ENCODE results near the gene SAMD1.
"Not testable (repeated sequence)": the region's sequence is repeated elsewhere in the genome, so short reads cannot be mapped to it uniquely, and the experiment has no call there.

The SAMD1 gene

DNA sequence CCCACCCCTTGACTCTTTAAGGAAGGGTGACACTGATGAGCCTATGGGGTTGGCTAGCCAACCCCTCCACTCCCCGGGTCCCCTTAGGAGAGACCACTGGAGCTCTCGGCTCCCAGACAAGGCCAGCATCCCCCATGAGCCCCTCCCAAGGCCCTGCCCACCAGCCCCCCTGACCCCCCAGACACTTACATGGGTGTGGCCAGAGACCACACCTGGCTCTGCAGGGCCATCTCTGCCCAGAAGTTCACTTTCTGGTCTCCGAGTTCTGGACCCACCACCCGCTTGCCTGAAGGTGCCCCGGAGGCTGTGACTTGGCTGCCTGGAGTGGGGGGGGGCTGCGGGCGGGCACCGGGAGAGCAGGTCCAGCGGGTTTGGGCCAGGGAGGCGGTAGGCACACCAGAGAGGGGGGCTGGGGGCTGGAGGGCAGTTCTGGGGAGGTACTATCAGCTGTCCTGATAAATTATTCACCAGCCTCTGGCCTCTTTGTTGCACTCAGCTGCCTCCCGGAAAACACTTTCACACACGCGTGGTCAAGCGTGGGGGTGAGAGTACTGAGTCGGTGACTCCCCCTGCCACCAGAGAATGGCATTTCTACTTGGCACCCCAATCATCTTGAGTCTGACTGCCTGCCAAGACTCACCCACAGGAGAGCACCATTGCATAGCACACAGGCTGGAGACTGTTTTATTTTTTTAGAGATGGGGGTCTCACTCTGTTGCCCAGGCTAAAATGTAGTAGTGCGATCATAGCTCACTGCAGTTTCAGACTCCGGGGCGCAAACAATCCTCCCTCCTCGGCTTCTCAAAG is 28.6 kb downstream of the SAMD1 start, which contains the start of gene PALM3:
TSS of gene PALM3 (minus strand) at position 326 of the 807 bp plus-strand sequence. CDS start at position 230, 96 bp downstream.
- no peak for DNase-seq (ENCODE audit: extremely low read depth in 1 of 2, low read depth in 1 of 2)

DNA sequence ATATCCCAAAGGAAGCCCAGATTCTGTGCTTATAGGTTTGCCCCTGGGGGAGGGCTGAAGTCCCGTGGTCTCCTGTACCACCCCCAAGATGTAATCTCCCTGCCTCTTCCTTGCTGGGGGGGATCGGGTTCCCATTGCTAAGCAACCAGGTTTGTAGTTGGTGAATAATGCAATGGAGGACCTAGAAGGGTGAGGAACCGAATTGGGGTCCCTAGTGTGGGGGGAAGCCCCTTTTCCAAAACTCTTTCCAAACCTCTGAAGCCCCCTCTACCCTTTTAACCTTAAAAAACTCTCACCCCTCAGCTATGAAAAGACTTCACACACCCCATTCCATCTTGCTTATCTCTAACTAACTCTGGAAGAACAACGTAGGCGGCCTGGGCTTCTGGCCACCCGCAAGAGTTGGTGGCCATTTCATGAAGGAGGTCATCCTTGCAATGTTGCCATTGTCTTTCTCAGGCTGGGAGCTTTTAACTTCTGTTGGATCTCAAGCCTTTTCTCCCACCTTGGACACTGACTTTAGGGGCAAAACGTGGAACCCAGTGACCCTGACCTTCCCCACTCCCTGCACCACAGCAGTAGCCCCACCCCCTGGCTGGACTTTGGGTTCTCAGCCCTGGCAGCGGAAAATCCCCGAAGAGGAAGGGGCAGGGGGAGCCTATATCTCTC is 29.3 kb downstream of the SAMD1 start:
- DNase-seq (ENCODE audit: extremely low read depth in 1 of 2, low read depth in 1 of 2), result no peak

DNA sequence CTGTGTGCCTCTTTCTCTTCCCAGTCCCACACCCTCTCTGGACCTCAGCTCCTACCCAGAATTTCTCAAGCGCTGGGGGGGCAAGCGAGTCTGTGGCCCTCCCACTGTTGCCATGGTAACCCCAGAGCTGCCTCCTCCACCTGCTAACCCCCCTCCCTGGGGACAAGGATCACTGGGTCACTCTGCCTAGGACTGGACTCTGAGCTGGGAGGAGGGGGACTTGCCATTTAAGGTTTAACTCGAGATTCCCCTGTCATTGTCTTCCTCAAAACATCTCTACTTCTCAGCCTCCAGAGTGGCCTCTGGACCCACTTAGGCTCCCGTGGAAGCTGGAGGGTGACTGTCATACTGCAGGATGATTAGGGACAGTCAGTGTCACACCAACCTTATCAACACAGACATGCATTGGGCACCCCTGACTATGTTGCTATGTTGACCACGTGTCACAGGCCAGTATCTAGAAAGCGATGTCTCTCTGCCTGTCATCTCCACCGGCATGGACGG is 30.8 kb downstream of the SAMD1 start:
- no peak for DNase-seq (ENCODE audit: extremely low read depth in 1 of 2, low read depth in 1 of 2)

DNA sequence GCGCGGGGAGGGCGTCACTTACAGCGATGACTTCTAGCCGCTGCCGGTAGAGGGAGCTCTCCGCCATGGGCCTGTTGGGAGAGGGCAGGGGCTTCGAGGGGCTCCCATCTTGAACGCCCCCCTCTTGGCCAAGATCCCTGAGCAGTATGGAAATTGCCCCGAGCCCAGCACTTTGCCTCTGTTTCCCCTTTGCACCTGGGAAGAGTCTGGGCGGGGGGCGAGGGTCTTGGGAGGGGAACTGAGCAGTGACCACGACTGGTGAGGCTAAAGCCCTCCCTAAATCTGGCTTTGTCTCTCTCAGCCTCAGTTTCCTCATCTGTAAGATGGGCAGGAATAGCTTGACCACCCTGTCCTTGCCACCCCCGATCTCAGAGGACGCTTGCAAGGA is 31.5 kb downstream of the SAMD1 start:
- DNase-seq (ENCODE audit: extremely low read depth in 1 of 2, low read depth in 1 of 2), result no peak

DNA sequence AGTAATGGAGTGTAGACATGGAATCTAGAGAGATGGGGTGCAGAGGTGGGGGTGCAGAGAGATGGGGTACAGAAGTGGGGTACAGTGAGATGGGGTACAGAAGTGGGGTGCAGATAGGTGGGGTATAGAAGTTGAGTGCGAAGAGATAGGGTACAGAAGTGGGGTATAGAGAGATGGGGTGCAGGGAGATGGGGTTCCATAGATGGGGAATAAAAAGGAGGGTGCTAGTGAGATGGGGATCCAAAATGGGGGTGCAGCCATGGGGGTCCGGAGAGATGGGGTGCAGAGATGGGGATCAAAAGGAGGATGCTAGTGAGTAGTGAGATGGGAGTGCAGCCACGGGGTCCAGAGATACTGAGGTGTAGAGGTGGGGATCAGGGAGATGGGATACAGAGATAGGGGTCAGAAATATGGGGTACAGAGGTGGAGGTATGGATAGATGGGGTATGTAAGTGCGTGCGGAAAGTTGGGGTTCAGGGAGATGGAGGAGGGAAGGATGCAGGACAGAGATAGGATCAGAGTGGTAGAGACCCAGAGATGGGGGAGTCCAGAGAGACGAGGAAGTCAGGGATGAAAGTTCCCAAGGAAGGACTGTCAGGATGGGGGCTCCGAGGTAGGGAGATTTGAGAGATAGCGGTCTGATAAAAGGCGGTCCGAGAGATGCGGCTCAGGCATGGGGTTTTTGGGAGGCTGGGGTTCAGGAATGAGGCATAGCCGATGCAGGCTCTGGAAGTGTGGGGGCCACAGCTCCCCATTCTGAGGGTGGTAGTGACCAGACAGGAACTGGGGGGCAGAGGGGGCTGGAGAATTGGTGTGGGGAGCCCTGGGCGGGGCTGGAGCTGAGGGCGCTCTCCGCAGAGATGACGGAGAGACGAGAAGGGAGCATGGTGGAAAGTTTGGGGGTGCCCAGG is 32.1 kb downstream of the SAMD1 start:
- DNase-seq (ENCODE audit: extremely low read depth in 1 of 2, low read depth in 1 of 2), result no peak

DNA sequence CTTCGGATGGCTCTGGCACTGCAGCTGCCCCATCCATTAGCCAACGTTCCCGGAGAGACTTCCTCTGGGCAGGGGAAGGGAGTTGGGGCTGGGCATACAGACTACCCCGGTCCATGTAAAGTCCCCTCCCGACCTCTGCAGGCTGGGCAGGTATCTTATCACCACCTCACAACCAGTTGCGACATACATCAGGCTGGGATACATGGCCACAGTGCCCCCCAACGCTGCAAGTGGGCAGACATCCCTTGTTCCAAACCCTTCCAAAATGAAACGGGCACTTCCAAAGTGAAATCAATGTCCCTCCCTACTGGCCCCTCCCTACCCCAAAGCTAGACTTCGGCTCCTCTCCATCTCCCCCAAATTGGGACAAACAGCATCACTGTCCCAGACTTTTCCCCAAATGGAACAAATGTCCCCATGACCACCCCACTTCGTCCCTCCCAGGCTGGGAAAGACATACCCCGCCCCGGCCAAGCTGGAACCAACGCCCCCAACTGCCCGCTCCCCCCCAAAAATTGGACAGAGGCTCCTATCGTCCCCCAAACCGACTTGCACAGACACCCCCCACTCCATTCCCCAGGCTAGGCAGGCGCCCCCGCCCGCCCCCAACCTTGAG is 33.7 kb downstream of the SAMD1 start:
- no peak for DNase-seq (ENCODE audit: extremely low read depth in 1 of 2, low read depth in 1 of 2)

DNA sequence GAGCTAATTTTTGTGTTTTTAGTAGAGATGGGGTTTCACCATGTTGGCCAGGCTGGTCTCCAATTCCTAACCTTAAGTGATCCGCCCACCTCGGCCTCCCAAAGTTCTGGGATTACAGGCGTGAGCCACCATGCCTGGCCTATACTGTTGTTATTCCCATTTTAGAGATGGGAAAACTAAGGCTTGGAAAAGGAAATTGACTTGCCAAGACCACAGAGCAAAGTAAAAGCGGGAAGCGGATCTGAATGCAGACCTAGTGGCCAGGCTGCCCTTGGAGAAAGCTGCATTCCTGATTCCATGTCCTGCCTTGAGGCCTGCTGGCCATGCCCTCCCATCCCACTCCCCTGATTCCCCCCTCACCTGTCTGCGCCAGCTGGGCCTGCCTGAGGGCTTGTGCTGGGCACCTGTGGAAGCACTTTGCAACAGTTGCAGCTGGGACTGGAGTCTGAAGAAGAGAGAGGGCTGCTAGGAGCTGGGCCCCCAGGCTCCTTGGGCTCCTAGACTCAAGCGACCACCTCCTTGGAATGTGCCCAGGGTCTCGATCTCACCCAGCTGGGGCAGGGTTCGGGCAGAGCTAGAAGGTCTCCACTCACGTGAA is 34.4 kb downstream of the SAMD1 start:
- DNase-seq (ENCODE audit: extremely low read depth in 1 of 2, low read depth in 1 of 2), result no peak

DNA sequence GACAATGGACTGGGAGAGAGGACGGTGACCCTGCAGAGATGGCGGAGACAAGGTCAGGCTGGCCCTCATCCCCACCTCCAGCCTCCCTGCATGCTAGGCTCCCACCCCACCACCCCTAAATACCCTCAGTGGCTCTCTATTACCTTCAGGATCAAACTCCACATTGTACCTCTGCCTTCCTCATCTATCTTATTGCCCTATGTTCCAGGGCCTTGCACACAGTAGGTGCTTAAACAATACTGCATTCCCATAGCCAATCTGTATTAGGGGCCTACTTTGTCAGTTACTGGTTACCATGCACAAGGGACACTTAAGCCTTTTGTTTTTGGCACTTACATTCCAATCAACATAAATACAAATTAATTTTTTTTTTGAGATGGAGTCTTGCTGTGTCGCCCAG is 35.2 kb downstream of the SAMD1 start:
- DNase-seq (ENCODE audit: extremely low read depth in 1 of 2, low read depth in 1 of 2), result no peak

DNA sequence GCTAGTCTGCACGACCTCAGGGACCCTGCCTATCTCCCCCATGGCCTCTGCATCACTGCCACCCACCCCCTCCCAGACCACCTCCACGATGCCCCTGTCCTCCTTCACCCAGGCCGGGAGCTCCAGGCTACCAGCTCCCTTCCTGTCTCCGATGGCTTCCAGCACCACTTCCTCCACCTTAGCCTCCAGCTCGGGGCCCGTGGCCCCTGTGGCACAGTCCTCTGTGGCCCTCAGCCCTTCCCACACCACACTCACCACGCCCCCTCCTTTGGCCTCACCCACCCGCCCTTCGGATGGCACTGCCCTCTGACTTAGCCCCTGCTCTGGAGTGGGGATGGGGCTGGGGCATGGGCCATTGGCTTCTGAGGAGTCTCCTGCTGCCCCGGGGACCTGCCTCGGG is 35.8 kb downstream of the SAMD1 start:
- no peak for DNase-seq (ENCODE audit: extremely low read depth in 1 of 2, low read depth in 1 of 2)

DNA sequence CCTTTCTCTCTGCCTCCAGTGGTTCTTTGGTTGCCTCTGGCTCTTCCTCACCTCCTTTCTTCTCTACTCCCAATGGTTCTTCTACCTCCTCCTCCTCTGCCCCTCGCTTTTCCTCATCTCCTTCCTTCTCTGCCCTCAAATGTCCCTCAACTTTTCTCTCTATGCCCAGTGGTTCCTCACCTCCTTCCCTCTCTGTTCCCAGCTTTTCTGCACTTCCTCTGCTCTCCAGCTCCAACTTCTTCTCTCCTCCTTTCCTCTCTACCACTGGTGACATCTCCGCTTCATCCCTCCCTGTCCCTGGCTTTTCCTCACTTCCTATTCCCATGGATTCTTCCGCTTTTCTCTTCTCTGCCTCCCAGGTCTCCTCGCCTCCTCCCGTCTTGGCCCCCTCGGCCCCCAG is 36.5 kb downstream of the SAMD1 start:
- no peak for DNase-seq (ENCODE audit: extremely low read depth in 1 of 2, low read depth in 1 of 2)

DNA sequence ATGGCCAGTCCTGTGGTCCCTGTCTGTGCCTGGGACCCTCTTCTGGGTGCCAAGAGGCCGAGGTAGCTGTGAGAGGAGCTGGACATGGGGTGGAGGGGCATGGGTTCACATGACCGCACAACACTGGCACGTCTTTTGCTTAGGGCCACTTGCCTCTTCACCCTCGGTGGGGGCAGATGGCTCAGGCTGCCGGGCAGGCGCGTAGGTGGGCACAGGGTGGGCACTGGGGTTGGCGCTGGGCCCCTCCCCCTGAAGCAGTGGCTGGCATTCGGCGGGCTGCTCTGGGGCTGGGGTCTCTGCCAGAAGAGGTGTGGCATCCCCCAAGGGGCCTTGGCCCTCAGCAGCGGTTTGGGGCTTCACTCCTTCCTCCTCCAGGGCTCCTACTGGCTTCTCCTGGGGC is 37.1 kb downstream of the SAMD1 start:
- DNase-seq (ENCODE audit: extremely low read depth in 1 of 2, low read depth in 1 of 2), result no peak

DNA sequence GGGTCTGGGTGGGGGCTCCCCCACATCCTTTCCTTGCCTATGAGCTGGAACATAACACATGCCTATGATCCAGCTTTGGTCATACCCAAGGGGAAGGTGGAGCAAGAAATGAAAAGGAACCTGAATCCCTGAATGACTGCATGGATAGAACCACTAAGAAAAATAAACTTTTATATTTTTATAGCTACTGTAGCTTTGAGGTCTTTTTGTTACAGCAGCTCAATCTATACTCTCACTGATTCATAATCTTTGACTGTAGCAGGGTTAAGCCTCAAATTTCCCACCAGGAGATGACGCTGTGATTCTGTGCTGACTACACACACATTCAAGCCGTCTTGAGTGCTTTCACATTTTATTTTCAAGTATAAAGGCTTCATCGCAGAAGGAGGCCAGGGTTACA is 37.5 kb downstream of the SAMD1 start:
- DNase-seq (ENCODE audit: extremely low read depth in 1 of 2, low read depth in 1 of 2), result no peak

DNA sequence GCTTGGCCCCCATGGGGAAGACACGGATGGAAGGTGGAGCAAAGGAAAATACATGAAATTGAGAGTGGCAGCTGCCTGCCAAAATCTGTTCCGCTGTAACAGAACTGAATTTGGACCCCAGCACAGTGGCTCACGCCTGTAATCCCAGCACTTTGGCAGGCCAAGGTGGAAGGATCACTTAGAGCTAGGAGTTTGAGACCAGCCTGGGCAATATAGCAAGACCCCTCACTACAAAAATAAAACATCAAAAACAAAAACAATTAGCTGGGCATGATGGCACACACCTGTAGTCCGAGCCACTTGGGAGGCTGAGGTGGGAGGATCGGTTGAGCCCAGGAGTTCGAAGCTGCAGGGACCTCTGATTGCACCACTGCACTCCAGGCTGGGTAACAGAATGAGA is 38.1 kb downstream of the SAMD1 start:
- DNase-seq (ENCODE audit: extremely low read depth in 1 of 2, low read depth in 1 of 2), result no peak

DNA sequence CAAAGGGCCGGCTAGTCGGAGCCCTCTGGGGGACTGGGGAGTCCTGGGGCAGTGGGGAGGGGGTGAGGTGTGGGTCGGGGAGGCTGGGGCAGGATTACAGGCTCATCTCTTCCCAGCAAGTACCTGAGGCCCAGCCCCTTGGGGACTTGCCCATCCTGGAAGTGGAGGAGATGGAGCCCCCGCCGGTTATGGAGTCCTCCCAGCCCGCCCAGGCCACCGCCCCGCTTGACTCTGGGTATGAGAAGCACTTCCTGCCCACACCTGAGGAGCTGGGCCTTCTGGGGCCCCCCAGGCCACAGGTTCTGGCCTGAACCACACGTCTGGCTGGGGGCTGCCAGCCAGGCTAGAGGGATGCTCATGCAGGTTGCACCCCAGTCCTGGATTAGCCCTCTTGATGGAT is 38.6 kb downstream of the SAMD1 start:
- DNase-seq (ENCODE audit: extremely low read depth in 1 of 2, low read depth in 1 of 2), result no peak

DNA sequence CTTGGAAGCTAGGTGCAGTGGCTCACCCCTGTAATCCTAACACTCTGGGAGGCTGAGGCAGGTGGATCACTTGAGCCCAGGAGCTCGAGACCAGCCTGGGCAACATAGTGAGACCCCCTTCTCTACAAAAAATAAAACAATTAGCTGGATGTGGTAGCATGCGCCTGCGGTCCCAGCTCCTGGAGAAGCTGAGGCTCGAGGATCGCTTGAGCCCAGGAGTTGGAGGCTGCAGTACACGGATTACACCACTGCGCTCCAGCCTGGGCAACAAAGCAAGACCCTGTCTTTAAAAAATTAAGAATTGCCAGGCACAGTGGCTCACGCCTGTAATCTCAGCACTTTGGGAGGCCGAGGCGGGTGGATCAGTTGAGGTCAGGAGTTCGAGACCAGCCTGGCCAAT is 39.6 kb downstream of the SAMD1 start:
- DNase-seq (ENCODE audit: extremely low read depth in 1 of 2, low read depth in 1 of 2), result not testable (repeated sequence)

DNA sequence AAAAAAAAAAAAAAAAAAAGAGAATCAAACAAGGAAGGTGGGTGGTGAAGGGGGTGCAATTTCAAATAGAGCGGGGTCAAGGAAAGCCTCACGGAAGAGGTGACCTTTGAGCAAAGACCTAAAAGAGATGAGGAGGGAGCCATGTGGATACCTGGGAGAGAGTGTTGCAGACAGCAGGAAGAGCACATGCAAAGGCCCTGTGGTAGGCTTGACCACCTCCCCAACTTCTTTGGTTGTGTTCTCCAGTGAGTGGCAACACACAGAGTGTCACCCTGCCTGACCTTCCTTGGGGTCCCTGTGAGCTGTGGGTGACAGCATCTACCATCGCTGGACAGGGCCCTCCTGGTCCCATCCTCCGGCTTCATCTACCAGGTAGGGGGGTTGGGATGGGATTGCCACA is 40.0 kb downstream of the SAMD1 start:
- no peak for DNase-seq (ENCODE audit: extremely low read depth in 1 of 2, low read depth in 1 of 2)

DNA sequence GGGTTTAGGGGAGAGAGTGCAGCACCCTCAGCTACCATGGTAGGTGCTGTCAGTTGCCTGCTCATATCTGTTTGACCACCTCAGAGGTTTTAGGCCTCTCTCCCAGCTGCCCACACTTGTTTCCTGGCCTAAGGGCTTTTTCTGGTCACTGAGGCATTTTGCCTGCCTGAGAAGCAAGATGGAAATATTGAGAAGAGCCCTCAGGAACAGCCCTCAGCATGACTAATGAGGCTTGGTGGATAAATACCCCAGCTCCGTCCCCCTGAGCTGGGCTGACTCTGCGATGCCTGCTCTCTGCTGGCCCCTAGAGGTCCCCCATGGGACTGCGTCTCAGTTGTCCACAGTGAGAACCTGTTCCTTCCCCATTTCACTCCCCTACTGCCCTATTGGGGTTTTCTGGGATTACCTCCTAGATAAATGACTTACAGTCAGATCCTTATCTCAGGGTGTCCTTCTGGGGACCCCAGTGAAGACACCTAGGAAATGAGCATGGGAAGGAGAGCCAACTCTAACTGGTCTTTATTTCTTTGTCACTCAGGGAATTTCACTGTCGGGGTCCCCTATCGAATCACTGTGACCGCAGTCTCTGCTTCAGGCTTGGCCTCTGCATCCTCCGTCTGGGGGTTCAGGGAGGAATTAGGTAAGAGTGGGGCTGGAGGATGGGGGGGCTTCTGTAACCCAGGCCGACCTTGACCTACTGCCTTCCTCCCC is 42.0 kb downstream of the SAMD1 start:
- DNase-seq (ENCODE audit: extremely low read depth in 1 of 2, low read depth in 1 of 2), result peak in 1 of 2 donors; percentile 65

DNA sequence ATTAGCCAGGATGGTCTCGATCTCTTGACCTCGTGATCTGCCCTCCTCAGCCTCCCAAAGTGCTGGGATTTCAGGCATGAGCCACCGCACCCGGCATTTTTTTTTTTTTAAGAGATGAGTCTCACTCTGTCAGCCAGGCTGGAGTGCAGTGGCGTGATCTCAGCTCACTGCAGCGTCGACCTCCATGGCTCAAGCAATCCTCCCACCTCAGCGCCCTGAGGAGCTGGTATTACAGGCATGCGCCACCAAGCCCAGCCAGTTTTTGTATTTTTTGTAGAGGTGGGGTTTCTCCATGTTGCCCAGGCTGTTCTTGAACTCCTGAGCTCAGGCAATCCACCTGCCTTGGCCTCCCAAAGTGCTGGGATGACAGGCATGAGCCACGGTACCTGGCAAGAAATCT is 42.7 kb downstream of the SAMD1 start:
- not testable (repeated sequence) for DNase-seq (ENCODE audit: extremely low read depth in 1 of 2, low read depth in 1 of 2)

DNA sequence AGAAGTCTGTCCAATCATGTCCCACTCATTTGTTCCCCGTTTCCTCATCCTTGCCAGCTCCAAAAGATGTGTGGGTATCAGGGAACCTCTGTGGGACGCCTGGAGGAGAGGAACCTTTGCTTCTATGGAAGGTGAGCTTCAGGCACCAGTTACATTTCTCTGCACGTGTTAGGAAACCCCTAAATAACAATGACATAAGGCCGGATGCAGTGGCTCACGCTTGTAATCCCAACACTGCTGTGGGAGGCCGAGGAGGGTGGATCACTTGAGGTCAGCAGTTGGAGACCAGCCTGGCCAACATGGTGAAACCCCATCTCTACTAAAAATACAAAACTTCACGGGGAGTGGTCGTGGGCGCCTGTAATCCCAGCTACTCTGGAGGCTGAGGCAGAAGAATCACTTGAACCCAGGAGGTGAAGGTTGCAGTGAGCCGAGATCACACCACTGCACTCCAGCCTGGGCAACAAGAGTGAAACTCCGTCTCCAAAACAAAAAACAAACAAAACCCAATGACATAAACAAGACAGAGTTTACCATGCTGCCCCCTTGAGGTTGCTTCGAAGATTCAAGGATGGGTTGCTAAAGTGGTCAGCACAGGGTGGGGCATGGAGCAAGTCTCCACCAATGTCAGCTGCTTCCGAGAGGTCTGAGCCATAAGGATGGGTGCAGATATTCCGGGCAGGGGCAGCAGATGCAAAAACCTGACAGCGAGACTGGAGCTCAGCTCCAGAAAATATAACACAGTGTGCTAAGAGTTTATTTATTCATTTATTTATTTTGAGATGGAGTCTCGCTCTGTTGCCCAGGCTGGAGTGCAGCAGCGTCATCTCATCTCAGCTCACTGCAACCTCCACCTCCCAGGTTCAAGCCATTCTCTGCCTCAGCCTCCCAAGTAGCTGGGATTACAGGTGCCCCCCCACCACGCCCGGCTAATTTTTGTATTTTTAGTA is 47.6 kb downstream of the SAMD1 start:
- DNase-seq (ENCODE audit: extremely low read depth in 1 of 2, low read depth in 1 of 2), result not testable (repeated sequence)
